HG03103 (cell line): ENCODE measurements around the gene OTOG.
A peak's percentile ranks its signal among the peaks of the same experiment; 100 is the strongest.

Source experiments
- ATAC-seq: cut with Tn5 transposase; IDR thresholded peaks from one replicate; pipeline ENCODE4 v1.9.1; 2021; ENCODE audit warnings: low read depth; ENCODE audit not compliant: unreplicated experiment

The OTOG gene

GRCh38 chr11:17519061-17519885, 27.8 kb upstream of the OTOG start:
- no peak for ATAC-seq

GRCh38 chr11:17521106-17521900, 25.8 kb upstream of the OTOG start:
- no peak for ATAC-seq

DNA sequence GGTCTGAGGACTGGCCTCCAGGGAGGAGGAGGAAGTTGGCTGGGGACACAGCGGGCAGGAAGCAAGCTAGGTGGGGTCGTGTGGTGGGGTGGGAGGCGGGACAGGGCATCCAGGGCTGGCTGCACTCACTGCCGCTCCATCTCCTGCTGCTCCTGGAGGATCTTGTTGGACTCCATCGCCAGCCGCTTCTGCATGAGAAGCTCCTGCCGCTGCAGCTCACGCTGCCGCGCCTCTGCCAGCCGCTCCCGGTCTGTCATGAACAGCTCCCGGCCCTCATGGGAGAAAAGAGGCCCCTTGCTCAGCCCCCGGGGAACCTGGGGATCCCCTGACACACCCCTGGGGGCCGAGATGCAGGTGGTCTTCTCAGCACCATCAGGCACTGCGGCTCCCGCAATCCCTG, 24.4 kb upstream of the OTOG start:
- ATAC-seq: no peak

- ATAC-seq: no peak
Observed at GRCh38 chr11:17524221-17524620, 22.8 kb upstream of the OTOG start.

GRCh38 chr11:17525570-17525969, 21.5 kb upstream of the OTOG start:
- ATAC-seq: no peak

GRCh38 chr11:17526326-17526725, 20.7 kb upstream of the OTOG start:
- ATAC-seq: no peak

DNA sequence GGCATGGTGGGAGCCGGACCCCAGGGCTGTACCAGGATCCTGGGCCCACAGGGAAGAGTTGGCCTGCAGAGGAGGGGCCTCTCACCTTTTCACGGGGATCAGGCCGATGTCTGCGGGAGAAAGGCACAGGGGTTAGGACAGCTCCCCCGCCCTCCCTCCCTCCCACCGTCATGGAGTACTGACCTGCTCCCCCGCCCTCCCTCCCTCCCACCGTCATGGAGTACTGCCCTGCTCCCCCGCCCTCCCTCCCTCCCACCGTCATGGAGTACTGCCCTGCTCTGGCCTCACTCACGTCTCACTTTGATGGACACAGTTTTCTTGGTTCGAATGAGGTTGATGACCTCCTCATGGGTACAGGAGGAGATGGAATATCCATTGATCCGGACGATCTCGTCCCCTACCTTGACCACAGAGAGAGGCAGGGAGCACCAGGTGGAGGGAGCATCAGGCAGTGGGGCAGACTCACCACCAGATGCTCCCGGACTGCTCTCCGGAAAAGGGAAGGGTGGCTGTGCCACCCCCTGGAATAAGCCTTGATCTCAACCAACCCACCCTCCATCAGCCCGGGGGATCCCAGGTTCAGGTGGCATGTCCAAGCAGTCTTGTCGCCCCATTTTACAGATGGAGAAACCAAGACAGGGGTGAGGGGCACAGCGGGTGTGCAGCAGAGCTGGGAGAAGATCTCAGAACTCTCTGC, 20.0 kb upstream of the OTOG start:
- ATAC-seq: no peak

DNA sequence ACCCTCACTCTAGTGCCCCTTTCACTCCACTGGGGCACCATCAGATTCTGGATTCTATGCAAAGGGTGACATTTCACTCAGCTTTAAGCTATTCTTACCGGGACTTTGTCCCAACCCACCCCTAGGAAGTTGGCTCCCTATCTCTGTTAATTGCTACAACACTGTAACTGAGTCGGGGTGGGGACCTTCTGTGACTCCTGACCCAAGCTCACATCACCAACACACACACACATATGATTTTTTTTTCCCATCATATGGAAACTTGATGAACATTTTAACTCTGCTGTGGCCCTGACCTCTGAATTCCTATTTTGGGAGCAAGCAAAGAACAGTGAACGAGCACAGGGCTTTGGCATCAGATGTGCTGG, 19.4 kb upstream of the OTOG start:
- no peak for ATAC-seq

GRCh38 chr11:17528181-17528691, 18.8 kb upstream of the OTOG start:
- peak; percentile 61 for ATAC-seq

DNA sequence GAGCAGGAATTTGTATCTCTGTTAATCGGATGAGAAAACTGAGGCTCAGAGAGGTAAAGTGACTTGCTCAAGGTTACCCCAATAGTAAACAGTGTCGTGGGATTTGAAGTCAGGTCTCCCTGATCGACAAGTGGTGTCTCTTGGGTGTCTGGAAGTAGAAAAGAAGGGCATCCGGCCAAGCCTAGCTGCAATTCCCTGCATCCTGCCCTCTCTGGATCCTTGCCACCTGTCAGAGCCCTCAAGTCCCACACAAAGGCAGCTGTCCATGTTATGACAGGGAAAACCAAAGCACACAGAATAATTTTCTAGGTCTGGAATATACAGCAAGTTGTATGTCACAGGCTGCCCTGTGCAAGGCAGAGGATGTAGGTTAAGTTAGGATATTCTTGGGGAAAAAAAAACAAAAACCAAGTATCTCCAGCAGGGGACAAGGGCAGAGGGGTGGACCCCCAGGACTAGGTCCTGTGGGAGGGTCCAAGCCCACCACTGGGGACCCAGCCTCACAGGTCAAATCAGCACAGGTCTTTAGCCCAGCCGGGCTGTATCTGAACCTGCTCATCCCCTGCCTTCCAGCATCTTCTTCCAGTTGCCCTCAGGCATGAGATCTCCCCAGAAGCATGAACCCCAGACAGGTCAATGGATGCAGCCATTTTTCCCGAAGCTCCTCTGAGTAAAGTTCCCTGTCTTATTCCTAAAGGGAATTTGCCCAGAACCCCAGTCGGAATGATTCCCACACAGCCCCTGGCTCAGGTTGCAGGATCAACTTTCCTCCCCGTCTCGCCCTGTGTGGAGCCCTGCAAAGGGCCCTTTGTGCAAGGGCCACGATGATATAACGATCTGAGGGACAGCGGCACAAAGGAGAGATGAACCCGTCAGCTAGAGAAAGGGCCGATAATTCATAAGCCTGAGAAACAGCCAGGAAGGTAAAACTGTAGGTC, 17.9 kb upstream of the OTOG start:
- ATAC-seq: no peak

DNA sequence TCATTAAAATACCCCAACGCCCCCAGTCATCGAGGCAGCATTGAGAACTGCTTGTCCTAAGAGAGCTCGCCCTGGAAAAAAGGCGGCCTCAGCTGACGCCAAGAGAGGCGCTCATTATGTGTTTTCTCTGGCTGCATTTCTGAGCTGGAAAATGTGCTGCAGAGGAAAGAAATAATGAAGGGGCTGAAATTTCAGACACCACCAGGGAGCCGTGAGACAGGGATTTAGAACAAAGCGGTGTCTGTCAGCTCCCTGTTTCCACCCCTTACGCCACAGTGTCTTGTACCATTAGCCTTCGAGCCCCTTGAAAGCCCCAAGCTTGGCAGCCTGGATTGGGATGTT, 17.2 kb upstream of the OTOG start:
- ATAC-seq: no peak

- no peak for ATAC-seq
Observed at GRCh38 chr11:17531071-17531600, 15.9 kb upstream of the OTOG start.

GRCh38 chr11:17531636-17532113, 15.4 kb upstream of the OTOG start:
- ATAC-seq: no peak

GRCh38 chr11:17532784-17533183, 14.3 kb upstream of the OTOG start:
- ATAC-seq: no peak

DNA sequence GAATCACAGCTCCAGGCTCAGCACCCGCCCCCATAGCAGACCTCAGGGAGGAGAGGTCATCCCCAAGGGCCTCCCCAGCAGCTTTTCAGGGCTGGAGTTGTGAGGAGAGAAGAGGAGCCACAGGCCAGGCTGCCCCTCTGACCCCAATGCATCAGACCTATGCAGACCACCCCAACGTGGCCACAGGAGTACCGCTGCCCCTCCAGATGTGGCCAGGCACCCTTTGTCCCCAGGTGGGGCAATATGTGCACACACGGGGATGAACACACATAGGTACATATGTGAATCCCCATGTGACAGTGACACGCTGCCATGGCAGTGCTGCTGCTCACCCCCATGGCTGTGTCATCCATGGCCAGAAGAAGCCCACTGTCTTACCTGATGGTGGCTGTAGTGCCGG, 13.7 kb upstream of the OTOG start:
- no peak for ATAC-seq

DNA sequence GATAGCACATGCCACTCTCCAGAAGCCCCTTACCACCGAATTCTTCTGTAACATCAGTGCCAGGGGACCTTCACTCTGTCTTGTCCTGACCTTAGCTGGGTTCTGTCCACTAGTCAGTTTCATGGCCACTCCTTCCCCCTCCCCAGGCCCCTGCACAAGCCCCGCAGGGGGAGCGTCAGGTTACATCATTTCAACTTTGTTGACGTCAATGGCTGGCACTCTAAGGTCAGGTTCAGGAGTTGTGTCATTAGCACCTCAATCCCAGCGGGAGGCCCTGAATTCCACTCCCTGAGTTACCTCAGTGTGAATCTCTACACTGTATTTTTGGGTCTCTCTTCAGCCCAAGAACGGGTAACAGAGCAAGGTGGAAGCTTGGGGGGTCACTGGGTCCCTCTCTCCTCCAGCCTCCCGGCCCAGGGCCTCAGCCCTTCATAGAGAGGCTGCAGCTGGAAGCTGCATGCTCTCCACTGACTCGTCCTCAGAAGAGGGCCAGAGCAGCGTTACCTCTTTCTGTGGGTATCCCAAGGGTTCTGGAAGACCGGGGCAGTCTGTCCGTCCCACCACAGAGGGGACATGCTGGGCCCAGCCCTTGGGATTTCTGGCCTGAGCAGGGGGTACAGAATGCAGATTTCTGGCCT, 13.2 kb upstream of the OTOG start:
- ATAC-seq: no peak

GRCh38 chr11:17535488-17535887, 11.6 kb upstream of the OTOG start:
- ATAC-seq: no peak

DNA sequence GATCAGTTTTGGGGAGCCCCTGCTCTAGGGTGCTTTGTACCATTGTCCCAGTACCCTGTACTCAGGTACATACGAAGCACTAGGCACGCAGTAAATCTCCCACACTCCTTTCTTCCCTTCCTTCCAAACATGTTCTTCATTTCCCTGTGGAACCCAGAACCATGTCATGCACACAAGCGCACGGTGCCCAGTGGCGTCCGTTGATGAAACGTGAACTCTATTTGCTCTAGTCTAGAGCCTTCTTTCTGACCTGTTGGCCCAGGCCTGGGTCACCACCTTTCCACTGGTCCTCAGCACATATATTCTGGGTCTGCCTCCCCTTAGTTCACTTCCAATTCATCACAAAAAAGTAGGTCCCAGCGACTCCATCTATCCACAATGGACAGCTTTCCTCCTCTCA, 9.8 kb upstream of the OTOG start:
- ATAC-seq: no peak

DNA sequence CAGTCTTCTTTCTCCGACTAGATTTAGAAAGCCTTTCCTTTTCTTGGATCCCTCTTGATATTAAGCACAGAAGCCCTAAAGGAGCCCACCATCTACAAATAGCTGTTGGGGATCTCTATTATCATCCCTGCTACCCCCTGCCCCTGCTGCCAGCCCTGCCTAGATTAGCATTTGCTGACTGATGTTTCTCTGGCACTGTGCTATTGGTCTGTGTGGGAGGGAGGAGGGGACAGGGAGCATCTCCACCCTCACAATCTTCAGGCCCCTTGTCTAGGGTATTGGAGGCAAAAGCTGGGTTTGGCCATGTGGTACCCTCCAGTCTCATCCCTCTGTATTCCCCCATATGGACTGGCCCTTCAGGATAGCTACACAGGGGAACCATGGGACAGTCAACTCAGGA, 9.0 kb upstream of the OTOG start:
- ATAC-seq: no peak
